ENCODE results near the gene MAPK1.

GRCh38 chr22:21837248-21837979, 30.0 kb downstream of the MAPK1 start:
- TF ChIP-seq, protein P1, sequence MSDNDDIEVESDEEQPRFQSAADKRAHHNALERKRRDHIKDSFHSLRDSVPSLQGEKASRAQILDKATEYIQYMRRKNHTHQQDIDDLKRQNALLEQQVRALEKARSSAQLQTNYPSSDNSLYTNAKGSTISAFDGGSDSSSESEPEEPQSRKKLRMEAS (IDR thresholded peaks at IDR 0.05; ENCODE audit: insufficient read depth, insufficient read length): no peak
- TF ChIP-seq, protein P2, sequence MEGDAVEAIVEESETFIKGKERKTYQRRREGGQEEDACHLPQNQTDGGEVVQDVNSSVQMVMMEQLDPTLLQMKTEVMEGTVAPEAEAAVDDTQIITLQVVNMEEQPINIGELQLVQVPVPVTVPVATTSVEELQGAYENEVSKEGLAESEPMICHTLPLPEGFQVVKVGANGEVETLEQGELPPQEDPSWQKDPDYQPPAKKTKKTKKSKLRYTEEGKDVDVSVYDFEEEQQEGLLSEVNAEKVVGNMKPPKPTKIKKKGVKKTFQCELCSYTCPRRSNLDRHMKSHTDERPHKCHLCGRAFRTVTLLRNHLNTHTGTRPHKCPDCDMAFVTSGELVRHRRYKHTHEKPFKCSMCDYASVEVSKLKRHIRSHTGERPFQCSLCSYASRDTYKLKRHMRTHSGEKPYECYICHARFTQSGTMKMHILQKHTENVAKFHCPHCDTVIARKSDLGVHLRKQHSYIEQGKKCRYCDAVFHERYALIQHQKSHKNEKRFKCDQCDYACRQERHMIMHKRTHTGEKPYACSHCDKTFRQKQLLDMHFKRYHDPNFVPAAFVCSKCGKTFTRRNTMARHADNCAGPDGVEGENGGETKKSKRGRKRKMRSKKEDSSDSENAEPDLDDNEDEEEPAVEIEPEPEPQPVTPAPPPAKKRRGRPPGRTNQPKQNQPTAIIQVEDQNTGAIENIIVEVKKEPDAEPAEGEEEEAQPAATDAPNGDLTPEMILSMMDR (IDR thresholded peaks at IDR 0.05; ENCODE audit: extremely low read depth in 1 of 2, insufficient read depth in 1 of 2, low read depth in 1 of 2, low read length in 2 of 2): no peak
- TF ChIP-seq POLR2AphosphoS5 (IDR thresholded peaks at IDR 0.05; ENCODE audit: insufficient read depth, low read depth, low read length) (no peak), JUN (IDR thresholded peaks at IDR 0.05; ENCODE audit: borderline replicate concordance, insufficient read depth, insufficient read length, low read depth) (peak; percentile 90), MYC (IDR thresholded peaks at IDR 0.05; ENCODE audit: low read depth, low read length) (no peak), POLR2A (IDR thresholded peaks at IDR 0.05; ENCODE audit: low read depth, low read length) (no peak)

All from endothelial cell of umbilical vein (primary cell).